SHP77 treated with DMSO at 0.1 percent for 48 hours (cell line): Measurements from ENCODE around the gene SLC25A1.

Experiments
- DNase-seq: peaks from one replicate; lab custom pipeline; 2025; lab: John Stamatoyannopoulos, UW

SLC25A1 gene

DNA sequence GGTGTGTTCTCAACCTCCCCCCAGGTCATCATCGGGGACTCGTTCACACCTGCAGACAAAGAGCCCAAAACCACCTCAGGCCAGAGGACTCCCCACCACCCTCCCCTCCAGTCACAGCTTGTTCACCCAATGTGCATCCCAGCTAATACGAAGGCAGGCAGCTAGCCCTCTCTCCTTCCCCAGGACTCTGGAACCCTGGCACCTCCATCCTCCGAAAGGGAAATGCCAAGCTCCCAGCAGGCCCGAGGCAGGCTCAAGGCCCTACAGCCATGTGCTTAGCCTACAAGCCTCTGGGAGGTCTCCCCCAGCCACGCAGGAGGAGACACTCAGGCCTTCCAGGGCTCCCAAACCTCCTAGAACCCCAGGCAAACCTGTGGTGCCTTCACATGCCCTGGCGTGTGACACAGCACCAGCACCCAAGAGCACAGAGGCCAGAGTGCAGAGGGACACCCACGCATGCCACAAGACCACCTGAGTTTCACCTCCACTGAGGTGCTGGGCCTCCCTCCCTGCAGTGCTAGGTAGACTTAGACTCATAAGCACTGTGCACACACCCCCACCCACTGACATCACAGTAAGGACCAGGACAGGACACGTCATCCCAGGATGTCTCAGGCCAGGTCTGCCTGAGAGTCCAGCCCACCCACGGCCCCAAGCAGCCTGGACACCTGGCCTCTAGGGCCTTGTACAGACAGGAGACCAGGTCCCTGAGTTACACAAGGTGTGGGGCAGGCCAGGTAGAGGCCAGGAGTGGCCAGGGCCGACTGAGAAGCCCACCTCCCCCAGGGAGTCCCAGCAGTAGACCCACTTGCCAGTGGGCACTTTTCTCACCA, 40.9 kb downstream of the SLC25A1 start:
- no peak for DNase-seq

DNA sequence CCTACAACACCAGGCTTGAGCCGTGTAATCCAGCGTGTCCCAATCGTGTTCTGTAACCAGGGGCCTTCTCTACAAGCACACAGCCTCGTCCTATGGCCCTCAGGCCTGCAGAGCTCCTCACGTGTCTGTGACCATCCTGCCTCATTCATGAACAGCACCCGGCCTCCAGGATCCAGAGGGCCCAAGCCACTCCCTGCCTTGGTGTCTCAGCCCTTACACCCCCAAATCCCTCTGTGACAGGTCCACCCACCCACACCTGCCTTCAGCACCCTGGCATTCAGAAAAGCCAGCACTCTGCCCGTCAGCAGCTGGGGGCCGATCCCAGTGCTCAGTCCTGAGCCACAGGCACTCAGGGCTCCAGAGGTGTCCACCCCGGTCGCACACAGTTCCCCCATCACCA, 41.6 kb downstream of the SLC25A1 start:
- DNase-seq: no peak

DNA sequence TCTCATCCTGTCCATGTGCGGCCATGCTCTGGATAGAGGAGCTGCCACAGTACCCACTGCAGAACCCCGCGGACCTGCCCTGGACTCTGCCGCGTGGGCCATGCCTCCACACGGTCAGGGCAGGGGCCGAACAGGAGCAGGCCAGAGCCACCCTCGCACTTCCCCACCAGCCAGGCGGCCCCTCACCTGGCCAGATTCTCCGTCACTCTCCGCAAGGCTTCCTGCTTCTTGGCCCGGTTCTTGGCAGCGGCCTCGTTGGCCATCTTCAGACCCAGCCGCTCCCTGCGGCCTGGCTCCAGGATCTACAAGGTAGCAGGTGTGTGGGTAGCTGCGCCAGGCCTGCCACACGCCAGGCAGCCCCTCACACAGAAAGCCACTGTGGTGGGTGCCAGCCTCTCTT, 43.7 kb downstream of the SLC25A1 start:
- no peak for DNase-seq

DNA sequence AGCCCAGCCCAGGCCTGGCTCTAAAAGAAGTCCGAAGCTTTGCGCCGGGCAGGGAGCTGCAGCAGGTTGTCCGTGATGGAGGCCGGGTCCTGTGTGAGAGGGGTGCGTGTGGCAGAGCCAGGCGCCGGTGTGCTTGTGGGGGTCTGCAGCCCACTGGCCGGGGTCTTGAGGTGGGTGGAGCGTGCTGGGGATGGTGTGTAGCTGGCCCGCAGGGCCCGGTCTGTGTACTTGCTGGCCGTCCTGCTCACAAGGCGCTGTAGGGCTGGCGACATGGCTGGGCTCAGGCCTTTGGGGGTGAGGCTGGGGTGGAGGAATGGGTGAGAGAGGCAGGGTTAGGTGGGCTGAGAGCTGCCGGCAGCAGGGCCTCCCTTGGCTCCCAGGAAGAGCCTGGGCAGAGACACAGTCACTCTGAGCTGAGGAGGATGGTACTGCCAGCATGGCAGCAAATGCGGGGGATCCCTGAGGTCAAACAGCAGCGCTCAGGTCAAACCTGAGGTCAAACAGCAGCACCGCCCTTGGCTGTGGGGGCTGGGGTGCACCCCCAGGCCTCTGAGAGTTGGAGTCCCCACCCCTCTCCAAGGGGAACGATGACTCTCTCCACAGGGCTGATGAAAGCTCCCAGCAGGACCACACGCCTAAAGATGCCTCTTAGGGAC, 44.2 kb downstream of the SLC25A1 start:
- DNase-seq: no peak

DNA sequence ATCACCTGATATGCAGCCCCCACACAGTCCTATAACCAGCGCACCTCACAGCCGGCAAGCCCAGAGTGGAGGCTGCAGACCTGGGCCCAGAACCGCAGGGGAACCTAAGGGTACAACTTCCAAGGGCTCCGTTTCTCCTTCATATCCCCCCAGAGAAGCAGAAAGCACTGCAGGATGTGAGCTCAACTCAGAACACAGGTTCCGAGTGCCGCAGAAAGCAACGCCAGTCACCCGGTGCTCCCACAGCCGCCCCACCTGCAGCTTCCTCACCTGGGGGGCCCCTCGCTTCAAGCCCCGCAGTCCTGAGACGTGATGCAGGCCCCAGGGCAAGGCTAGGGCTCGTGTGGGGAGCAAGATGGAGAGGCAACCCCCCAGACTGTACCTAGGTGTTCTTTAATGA, 45.0 kb downstream of the SLC25A1 start:
- no peak for DNase-seq

DNA sequence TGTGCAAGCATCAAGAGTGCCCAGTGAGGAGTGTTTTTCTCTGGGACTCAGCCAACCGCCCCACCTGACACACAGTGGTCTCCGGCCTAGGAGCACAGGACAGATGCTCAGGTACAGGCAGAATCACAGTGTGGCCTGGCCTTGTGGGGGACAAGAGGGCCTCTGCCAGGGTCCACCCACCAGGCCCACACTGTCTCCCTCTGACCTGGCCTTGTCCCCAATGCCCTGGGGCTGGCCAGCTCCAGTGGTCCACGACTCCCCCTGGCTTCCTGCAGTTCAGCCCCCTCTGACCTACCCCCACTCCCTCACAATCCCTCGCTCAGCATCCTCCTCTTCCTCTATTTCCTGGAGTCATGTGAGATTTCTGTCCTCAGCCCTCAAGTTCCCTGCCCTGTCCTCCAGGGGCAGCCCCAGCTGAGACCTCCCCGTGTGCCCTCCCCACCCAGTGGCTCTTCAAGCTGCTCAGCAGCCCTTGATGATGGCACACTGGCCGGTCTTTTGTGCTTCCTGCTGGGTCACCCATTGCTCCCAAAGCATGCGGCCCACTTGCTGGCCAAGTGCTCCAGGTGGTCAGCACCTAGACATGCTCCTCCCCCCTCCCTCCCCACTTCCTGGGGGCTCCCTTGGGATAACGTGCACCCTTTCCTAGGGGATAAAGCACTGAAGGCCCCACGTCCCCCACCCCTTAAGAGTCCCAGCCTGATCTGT, 45.7 kb downstream of the SLC25A1 start:
- DNase-seq: no peak

DNA sequence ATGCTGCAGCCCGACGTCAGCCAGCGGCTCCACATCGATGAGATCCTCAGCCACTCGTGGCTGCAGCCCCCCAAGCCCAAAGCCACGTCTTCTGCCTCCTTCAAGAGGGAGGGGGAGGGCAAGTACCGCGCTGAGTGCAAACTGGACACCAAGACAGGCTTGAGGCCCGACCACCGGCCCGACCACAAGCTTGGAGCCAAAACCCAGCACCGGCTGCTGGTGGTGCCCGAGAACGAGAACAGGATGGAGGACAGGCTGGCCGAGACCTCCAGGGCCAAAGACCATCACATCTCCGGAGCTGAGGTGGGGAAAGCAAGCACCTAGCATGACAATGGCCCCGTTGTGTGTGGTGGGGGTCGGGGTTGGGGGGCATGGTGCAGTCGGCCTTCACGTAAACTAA, 46.4 kb downstream of the SLC25A1 start:
- DNase-seq: no peak

DNA sequence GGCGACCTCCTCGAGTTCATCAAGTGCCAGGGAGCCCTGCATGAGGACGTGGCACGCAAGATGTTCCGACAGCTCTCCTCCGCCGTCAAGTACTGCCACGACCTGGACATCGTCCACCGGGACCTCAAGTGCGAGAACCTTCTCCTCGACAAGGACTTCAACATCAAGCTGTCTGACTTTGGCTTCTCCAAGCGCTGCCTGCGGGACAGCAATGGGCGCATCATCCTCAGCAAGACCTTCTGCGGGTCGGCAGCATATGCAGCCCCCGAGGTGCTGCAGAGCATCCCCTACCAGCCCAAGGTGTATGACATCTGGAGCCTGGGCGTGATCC, 46.9 kb downstream of the SLC25A1 start:
- no peak for DNase-seq

DNA sequence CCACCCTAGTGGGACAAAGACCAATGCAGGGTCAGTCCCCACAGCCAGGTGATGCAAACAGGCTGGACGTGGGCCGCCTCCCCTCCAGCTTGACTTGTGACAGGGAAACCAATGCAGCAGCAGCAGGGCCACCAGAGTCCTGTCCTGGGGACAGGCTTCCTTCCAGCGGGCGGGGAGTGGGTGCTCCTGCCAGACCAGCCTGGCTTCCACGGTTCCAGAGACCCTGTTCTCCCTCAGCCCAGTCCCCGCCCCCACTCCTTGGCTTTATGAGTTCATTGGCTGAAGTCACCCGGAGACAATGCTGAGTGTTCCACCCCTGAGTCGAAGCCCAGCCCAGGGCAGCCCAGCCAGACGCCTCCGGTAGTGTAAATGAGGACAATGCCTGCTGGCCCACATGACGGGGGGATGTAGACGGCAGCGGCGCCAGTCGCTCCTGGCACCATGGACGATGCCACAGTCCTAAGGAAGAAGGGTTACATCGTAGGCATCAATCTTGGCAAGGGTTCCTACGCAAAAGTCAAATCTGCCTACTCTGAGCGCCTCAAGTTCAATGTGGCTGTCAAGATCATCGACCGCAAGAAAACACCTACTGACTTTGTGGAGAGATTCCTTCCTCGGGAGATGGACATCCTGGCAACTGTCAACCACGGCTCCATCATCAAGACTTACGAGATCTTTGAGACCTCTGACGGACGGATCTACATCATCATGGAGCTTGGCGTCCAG, 47.4 kb downstream of the SLC25A1 start, which contains the start of gene TSSK2:
Gene TSSK2 (plus strand): TSS at position 350 of the 726 bp plus-strand sequence. CDS start 92 bp downstream, at position 442.
- DNase-seq: no peak

DNA sequence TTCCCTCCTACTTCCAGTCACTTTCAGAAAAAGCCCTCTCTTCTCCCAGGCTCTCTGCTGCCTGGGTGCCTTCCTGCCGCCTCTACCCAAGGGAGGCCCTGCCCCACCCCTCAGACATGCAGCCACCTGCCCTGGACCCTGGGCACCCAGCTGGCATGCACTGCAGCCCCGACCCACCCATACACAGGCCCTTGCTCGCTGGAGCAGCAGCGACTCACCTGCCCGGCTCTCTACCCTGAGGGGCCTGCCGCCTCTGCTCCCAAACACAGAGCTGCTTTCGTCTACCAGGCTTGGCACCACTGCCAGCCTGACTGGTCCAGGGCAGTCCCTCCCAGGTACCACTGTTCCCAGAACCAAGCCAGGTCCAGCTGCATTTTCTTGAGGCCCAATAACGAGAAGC, 48.7 kb downstream of the SLC25A1 start:
- no peak for DNase-seq

DNA sequence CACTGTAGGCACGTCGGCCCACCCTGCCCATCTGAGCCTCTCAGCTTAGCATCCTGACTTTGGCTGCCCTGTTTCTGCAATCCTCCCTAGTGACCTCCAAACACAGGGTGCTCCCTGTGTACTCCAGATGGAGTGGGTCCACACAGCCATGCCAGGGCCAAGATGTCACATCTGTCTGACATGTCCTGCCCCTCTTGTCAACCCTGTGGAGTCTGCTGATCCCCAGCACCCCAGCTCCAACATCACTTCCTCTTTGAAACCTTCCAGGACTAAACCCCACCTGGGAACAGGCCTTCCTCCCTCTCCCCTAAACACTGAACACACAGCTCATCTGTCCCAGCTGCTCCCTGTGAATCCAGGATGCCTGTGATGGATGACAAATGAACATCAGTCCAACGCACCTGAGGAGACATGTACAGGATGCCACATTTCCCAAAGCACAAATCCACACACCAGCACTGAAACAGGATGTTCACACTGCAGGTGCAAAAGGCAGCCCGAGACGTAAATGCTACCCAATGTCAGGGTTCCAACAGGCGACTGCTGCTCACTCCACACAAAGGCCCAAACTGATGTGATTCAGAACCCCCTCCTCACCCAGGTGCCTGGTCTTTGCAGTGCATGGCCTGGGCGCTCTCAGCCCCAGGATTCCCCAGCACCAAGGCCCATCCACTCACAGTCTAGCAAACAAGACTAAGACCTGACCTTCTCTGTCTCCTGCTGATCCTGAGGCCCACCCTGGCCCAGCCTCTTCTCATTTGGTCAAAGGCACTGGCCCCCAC, 49.4 kb downstream of the SLC25A1 start:
- no peak for DNase-seq

DNA sequence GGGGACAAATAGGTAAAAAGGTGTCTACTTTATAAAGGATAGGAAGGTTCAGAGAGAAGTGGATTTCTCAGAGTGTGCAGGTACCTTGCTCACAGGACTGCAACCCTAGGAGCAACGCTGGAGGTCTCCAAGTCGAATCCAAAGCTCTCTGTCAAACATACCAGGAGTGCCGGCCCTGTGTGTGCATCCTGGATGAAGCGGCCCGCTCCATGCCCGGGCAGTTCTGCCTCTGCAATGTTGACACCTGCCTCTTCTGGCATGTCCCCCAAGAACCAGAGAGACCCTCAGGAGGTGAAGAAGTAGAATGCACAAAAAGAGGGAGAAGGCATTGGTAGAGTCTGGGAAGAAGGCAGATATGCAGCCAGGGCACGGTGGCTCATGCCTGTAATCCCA, 50.5 kb downstream of the SLC25A1 start:
- DNase-seq: no peak

DNA sequence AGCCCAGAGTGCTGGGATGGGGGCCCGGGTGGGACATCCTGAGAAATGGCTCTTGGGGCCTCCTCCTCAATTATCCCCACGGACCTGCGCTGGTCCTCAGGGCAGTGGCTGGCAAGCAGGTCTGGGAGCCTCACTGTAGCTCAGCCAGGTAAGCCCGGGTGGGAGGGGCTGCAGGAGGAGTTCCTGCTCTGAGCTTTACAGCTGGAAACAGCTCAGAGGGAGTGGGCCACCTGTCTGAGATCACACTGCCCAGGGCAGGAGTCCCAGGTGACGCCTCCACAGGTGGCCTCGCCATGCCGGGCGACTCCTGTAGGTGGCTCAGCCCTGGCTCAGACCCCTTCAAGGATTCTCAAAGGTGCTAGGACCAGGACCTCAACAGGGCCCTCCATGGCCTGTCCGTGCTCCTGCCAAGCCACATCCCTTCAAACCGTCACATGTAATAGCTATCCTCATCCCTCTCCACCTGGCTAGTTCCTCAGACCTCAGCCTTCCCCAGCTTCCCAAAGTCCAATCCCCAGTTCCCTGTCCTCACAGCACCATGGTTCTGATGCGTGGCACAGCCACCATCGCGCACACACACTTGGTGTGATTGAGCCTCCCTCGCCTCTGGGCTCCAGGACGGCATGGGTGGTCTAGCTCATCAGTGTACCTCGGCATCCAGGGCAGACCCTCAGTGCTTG, 51.1 kb downstream of the SLC25A1 start:
- DNase-seq: no peak

DNA sequence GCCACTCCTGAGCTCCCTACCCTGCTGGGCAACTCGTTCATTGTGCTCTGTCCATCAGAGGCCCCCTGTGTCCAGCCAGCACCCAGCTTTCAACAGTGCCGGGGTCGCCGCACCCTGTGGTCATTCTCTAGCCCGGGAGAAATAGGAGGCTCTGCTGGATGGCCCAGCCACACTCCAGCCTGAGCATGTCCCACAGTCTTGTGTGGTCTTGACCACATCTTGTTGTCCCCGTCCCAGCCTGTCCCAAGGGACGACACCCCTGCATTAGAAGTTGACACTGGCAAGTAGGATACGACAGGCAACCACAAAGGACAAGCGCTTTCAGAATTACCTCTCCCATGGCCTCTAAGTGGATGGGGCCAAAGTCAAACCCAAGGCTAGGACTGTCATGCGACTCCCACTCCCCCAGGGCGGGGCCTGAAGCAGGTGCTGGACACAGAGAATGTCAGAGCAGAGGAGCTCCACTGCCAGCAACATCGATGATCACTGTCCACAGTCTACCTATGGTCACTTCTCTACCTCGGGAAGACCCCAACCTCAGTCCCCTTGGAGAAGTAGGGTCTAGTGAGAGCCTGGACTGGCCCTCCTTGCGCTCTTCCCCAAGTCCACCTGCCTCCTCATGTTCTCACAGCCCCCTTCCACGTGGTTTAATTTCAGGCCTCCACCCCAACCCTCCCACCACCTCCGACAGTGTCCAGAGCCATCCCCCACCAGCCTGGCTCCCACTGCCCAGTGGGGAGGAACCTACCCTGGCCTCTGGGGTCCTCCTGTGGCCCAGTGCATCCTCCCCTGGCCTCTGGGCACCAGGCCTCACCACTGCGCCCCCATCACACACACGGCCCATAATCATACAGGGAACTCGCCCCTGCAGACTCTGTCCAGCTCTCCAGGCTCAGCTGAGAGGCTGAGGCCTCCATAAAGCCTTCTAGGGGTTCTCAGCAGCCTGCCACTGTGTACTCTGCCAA, 51.9 kb downstream of the SLC25A1 start:
- DNase-seq: no peak
